ENCODE data around the gene ALDH9A1. TPM values are rescaled to one million over a fixed set of nuclear protein-coding genes. Genes with fewer than 3 reads are reported as not detected.

ALDH9A1 gene
- total and polyA plus RNA-seq, 7 donors = 39.5 to 98.5 (median 59.4) TPM

DNA sequence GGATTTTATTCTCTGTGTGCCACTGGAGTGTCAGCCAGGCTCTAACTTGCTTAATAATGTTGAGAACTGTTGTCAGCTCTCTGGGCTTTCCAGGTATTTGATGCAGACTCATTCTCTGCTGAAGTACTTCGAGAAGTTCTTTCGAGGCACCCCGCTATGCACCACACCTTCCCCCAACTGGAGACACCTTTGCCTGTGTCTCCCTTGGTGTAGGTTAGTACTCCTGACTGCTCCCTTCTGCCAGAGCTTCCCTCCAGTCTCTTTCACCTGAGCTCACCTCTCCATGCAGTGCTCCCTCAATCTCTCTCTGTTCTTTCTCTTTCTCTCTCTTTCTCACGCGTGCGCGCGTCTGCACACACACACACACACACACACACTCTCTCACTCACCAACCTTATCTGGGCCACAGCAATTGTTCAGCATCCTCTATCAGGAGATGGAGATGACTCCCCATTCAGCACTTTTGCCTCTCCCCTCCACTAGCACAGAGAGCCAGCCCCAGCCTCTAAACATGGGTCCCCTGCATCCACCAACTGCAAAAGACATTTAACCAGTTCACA, 81.3 kb downstream of the ALDH9A1 start:
- DNase-seq = no peak
- no peaks in the 10 kb centered on the region for H3K9me3 ChIP-seq
- WGBS, 2 donors = 93 to 94% methylated on average over 8 of the region's 8 CpGs
- no peaks in the 10 kb centered on the region for H3K36me3 ChIP-seq
- TF ChIP-seq EP300 (IDR thresholded peaks at IDR 0.05) (no peak), CTCF (IDR thresholded peaks at IDR 0.05) (no peak), POLR2A (IDR thresholded peaks at IDR 0.05) (no peak), POLR2AphosphoS5 (IDR thresholded peaks at IDR 0.05) (no peak)
- H3K27ac ChIP-seq = no peak overlapping the region
- no peaks in the 10 kb centered on the region for H3K4me1 ChIP-seq
- no peak overlapping the region for H3K4me3 ChIP-seq
- no peaks in the 10 kb centered on the region for H3K27me3 ChIP-seq
- intact Hi-C loops (cut with DNase I) = no loop called here

DNA sequence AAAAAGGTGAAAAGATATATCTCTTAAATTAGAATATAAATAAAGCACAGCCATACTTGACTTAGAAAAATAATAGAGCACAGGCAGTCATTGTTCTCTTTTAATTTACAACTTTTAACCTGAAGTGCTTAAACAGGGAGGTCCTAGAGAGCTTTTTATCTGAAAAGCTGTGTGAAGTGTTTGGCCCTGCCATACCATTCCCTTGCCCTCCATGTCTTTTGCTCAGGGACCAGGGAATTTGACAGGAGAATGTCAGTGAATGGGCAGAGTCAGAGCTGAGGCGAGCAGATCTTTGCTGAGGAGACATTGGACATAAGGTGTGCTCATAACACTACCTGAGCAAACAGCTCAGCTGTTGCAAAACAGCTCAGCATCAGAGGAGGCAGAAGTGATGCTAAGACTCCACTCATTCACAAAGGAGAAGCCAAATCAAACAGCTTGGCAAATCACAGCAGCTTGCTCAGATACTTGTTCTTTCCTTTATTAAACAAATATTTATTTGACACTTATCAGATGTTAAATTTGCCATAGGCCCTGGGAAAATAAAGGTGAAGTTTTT, 82.2 kb downstream of the ALDH9A1 start:
- no peak for DNase-seq
- TF ChIP-seq EP300 (IDR thresholded peaks at IDR 0.05) (no peak), POLR2AphosphoS5 (IDR thresholded peaks at IDR 0.05) (no peak), CTCF (IDR thresholded peaks at IDR 0.05) (no peak), POLR2A (IDR thresholded peaks at IDR 0.05) (no peak)
- 71 to 78% methylated on average over 1 of the region's 1 CpG for WGBS, 2 donors
- Histone ChIP-seq H3K9me3 (no peaks in the 10 kb centered on the region), H3K27ac (no peak overlapping the region), H3K27me3 (no peaks in the 10 kb centered on the region), H3K4me1 (no peaks in the 10 kb centered on the region), H3K36me3 (no peaks in the 10 kb centered on the region), H3K4me3 (no peak overlapping the region)
- intact Hi-C loops (cut with DNase I) = no loop called here

Other genes with a start within 250 kb of the ALDH9A1 start
- gene LRRC52, start 154.6 kb downstream of the ALDH9A1 start, total RNA-seq = not detected
- not detected for gene LRRC52, start 154.6 kb downstream of the ALDH9A1 start, polyA plus RNA-seq
- gene MGST3, start 67.3 kb downstream of the ALDH9A1 start, total RNA-seq = 100 to 1,000 TPM; 162 to 269 (median 201) TPM
- 100 to 1,000 TPM; 131 to 359 (median 191) TPM for gene MGST3, start 67.3 kb downstream of the ALDH9A1 start, polyA plus RNA-seq
- gene TMCO1, start 70.3 kb upstream of the ALDH9A1 start, total RNA-seq = 10 to 100 TPM; 36.7 to 71.3 (median 43.3) TPM
- gene TMCO1, start 70.3 kb upstream of the ALDH9A1 start, polyA plus RNA-seq = 100 to 1,000 TPM in 1 of 3 donors, 10 to 100 TPM in 2; 41.8 to 116 (median 51.1) TPM
- 10 to 100 TPM in 3 of 4 donors, 1 to 10 TPM in 1; 8.3 to 29.3 (median 14.3) TPM for gene UCK2, start 129.1 kb upstream of the ALDH9A1 start, total RNA-seq
- 10 to 100 TPM; 30.3 to 33.0 (median 31.7) TPM for gene UCK2, start 129.1 kb upstream of the ALDH9A1 start, polyA plus RNA-seq